HepG2 (cell line): ENCODE results near the gene ZCCHC3. TPM values are rescaled to one million over a fixed set of nuclear protein-coding genes. Genes with fewer than 3 reads are reported as not detected.

Source experiments
- ATM ChIP-seq: fragments of 450-650 bp; IDR thresholded peaks from 2 replicates; pipeline ENCODE4 v1.7.1; 2017; ENCODE audit warnings: mild to moderate bottlenecking, borderline replicate concordance
- JUNB ChIP-seq: sonication (generic); formaldehyde crosslinking; IDR thresholded peaks from 2 replicates; pipeline ENCODE4 v1.8.0; 2022; ENCODE audit warnings: missing genetic modification reagents, mild to moderate bottlenecking, borderline replicate concordance
- MATR3 ChIP-seq: sonication (generic); formaldehyde crosslinking; IDR thresholded peaks from 2 replicates; pipeline ENCODE4 v1.4.0; 2020; ENCODE audit warnings: missing genetic modification reagents
- NFATC3 ChIP-seq: sonication (generic); formaldehyde crosslinking; IDR thresholded peaks from 2 replicates; pipeline ENCODE4 v1.5.1; 2020; ENCODE audit warnings: mild to moderate bottlenecking, missing genetic modification reagents
- PCBP1 ChIP-seq: fragments of 200-400 bp; formaldehyde crosslinking; IDR thresholded peaks from 2 replicates; pipeline ENCODE4 v1.6.1; 2017; ENCODE audit warnings: mild to moderate bottlenecking, low read depth, low read length, borderline replicate concordance
- RBAK ChIP-seq: sonication (generic); formaldehyde crosslinking; IDR thresholded peaks from 2 replicates; pipeline ENCODE4 v1.5.1; 2020; ENCODE audit warnings: mild to moderate bottlenecking, missing genetic modification reagents
- SOX6 ChIP-seq, 2 experiments: fragments of 450-650 bp in 1 of 2; sonication (generic) in 1 of 2; formaldehyde crosslinking in 1 of 2; IDR thresholded peaks; 2 replicates each; pipeline versions ENCODE4 v1.4.0 to v1.6.1; 2017 to 2020; ENCODE audit warnings: antibody characterized with exemption in 1 of 2, mild to moderate bottlenecking in 1 of 2, missing genetic modification reagents in 1 of 2
- SP5 ChIP-seq: IDR thresholded peaks from 2 replicates; pipeline ENCODE4 v1.6.1; 2016; ENCODE audit warnings: low read depth, borderline replicate concordance
- ZFY ChIP-seq: sonication (generic); formaldehyde crosslinking; IDR thresholded peaks from 2 replicates; pipeline ENCODE4 v1.4.0; 2020; ENCODE audit warnings: missing genetic modification reagents
- ZKSCAN1 ChIP-seq: fragments of 150-350 bp; IDR thresholded peaks from 2 replicates; pipeline ENCODE4 v1.6.1; 2014; ENCODE audit warnings: low read length
- ZMAT3 ChIP-seq: sonication (generic); formaldehyde crosslinking; conservative IDR thresholded peaks from 2 replicates; pipeline ENCODE4 v1.7.0; 2021; ENCODE audit warnings: missing genetic modification reagents
- ZNF20 ChIP-seq: sonication (generic); formaldehyde crosslinking; IDR thresholded peaks from 2 replicates; pipeline ENCODE4 v1.4.0; 2020; ENCODE audit warnings: mild to moderate bottlenecking, moderate library complexity, missing genetic modification reagents
- ZNF510 ChIP-seq: sonication (generic); formaldehyde crosslinking; IDR thresholded peaks from 2 replicates; pipeline ENCODE4 v1.4.0; 2020; ENCODE audit warnings: low read depth, mild to moderate bottlenecking, missing genetic modification reagents
- ZNF724P ChIP-seq: sonication (generic); formaldehyde crosslinking; IDR thresholded peaks from 2 replicates; pipeline ENCODE4 v1.8.0; 2022; ENCODE audit warnings: missing genetic modification reagents, borderline replicate concordance
- polyA plus RNA-seq, 8 experiments: library from polyadenylated mRNA; depleted of rRNA in 3 of 8; stranded (reverse) in 7 of 8; unstranded in 1 of 8; fragments of >200 nt; fragmentation: Illumina TruSeq in 4 of 8; extraction: Trizol in 4 of 8; gene quantifications; 2 replicates each; pipeline versions ENCODE4 v1.2.1 to v1.2.3, GENCODE V29; 2011 to 2016; ENCODE audit warnings: low read depth in 4 of 8, missing spikeins in 1 of 8, mixed read lengths in 1 of 8; ENCODE audit not compliant: insufficient read depth in 1 of 8
- total RNA-seq, 5 experiments: library from RNA; depleted of rRNA; stranded (reverse); fragments of >200 nt; fragmentation: Illumina TruSeq; extraction: Trizol; gene quantifications; 2 replicates each; pipeline ENCODE4 v1.2.3, GENCODE V29; 2016; ENCODE audit warnings: low read depth in 1 of 5
- TF ChIP-seq, protein P1 (sequence below): sonication (generic); formaldehyde crosslinking; IDR thresholded peaks from 2 replicates; pipeline ENCODE4 v1.5.0; 2020; ENCODE audit warnings: missing genetic modification reagents, mild to moderate bottlenecking, borderline replicate concordance
- TF ChIP-seq, protein P2 (sequence below): sonication (generic); formaldehyde crosslinking; IDR thresholded peaks from 2 replicates; pipeline ENCODE4 v1.4.0; 2020; ENCODE audit warnings: mild to moderate bottlenecking, missing genetic modification reagents
- TF ChIP-seq, protein P3 (sequence below): sonication (generic); formaldehyde crosslinking; IDR thresholded peaks from 2 replicates; pipeline ENCODE4 v1.5.1; 2020; ENCODE audit warnings: mild to moderate bottlenecking, missing genetic modification reagents, moderate library complexity
- TF ChIP-seq, protein P4 (sequence below): sonication (generic); formaldehyde crosslinking; IDR thresholded peaks from 2 replicates; pipeline ENCODE4 v1.5.1; 2020; ENCODE audit warnings: missing genetic modification reagents, mild to moderate bottlenecking, borderline replicate concordance

The ZCCHC3 gene
- total and polyA plus RNA-seq, 2 of the 13 experiments (the other 11 are each of a cell fraction or from before 2014, with no cell fraction given), result 46.6 to 63.0 TPM

DNA sequence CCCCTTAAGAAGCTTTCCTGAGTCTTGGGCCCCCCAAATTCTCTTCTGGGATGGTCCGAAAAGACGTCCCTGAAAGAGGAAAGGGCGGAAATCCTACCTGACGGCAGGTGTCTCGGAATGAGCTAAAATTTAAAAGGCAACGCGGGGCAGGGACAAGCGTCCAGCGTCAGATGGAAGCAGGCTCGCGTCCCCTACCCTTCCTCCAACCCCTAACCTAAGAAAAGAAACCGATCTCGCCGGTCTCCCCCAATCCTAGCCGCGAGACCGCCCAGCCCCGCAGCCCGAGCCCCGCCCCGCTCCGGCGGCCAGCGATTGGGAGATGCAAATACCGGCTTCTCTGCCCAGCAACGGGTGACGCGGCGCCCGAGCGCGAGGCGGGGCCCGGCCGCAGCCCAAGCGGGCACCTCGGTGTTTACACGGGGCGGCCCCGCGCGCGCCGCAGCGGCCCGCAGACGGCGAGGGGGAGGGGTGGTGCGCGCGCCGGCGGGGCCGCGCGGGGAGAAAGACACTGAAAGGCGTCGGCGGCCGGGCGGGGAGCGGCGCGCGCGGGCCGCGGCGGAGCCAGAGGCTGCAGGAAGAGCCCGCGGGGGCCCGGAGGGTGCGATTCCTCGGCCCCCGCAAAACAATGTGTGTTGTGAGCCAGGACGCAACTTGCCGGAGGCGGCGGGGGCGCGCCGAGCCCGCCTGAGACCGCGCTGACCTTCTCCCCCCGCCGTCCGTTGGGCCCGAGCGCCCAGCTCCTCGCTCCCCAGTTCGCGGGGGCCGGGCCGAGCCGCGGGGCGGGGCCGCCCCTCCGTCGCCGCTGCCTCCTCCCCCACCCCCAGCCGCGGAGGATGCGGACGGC is 27.9 kb downstream of the ZCCHC3 start, which contains the start of gene SOX12 (continued):
- TF ChIP-seq, protein P1, sequence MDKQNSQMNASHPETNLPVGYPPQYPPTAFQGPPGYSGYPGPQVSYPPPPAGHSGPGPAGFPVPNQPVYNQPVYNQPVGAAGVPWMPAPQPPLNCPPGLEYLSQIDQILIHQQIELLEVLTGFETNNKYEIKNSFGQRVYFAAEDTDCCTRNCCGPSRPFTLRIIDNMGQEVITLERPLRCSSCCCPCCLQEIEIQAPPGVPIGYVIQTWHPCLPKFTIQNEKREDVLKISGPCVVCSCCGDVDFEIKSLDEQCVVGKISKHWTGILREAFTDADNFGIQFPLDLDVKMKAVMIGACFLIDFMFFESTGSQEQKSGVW (CRISPR knock-in tag), result no peak
- TF ChIP-seq ZNF510 (no peak; the same call in 1 of the 2 replicates), MATR3 (CRISPR knock-in tag) (no peak), ZKSCAN1 (no peak), ZNF20 (no peak), PCBP1 (0 out of 2 replicates have a peak, but pooled peaks have one; percentile 38), ZNF724P (CRISPR knock-in tag) (no peak), ATM (no peak), RBAK (CRISPR knock-in tag) (no peak), SP5 (peak; percentile 81), ZFY (CRISPR knock-in tag) (peak; percentile 93), ZMAT3 (CRISPR knock-in tag) (peak; percentile 74), JUNB (CRISPR knock-in tag) (no peak), SOX6 (IDR thresholded peaks at IDR 0.05) (no peak), SOX6 (CRISPR knock-in tag; IDR thresholded peaks at IDR 0.05) (peak; percentile 7; the same call in 1 of the 2 replicates), NFATC3 (no peak)
- TF ChIP-seq, protein P2, sequence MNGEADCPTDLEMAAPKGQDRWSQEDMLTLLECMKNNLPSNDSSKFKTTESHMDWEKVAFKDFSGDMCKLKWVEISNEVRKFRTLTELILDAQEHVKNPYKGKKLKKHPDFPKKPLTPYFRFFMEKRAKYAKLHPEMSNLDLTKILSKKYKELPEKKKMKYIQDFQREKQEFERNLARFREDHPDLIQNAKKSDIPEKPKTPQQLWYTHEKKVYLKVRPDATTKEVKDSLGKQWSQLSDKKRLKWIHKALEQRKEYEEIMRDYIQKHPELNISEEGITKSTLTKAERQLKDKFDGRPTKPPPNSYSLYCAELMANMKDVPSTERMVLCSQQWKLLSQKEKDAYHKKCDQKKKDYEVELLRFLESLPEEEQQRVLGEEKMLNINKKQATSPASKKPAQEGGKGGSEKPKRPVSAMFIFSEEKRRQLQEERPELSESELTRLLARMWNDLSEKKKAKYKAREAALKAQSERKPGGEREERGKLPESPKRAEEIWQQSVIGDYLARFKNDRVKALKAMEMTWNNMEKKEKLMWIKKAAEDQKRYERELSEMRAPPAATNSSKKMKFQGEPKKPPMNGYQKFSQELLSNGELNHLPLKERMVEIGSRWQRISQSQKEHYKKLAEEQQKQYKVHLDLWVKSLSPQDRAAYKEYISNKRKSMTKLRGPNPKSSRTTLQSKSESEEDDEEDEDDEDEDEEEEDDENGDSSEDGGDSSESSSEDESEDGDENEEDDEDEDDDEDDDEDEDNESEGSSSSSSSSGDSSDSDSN (CRISPR knock-in tag), result peak; percentile 56
- TF ChIP-seq, protein P3, sequence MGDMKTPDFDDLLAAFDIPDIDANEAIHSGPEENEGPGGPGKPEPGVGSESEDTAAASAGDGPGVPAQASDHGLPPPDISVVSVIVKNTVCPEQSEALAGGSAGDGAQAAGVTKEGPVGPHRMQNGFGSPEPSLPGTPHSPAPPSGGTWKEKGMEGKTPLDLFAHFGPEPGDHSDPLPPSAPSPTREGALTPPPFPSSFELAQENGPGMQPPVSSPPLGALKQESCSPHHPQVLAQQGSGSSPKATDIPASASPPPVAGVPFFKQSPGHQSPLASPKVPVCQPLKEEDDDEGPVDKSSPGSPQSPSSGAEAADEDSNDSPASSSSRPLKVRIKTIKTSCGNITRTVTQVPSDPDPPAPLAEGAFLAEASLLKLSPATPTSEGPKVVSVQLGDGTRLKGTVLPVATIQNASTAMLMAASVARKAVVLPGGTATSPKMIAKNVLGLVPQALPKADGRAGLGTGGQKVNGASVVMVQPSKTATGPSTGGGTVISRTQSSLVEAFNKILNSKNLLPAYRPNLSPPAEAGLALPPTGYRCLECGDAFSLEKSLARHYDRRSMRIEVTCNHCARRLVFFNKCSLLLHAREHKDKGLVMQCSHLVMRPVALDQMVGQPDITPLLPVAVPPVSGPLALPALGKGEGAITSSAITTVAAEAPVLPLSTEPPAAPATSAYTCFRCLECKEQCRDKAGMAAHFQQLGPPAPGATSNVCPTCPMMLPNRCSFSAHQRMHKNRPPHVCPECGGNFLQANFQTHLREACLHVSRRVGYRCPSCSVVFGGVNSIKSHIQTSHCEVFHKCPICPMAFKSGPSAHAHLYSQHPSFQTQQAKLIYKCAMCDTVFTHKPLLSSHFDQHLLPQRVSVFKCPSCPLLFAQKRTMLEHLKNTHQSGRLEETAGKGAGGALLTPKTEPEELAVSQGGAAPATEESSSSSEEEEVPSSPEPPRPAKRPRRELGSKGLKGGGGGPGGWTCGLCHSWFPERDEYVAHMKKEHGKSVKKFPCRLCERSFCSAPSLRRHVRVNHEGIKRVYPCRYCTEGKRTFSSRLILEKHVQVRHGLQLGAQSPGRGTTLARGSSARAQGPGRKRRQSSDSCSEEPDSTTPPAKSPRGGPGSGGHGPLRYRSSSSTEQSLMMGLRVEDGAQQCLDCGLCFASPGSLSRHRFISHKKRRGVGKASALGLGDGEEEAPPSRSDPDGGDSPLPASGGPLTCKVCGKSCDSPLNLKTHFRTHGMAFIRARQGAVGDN, result peak; percentile 41
- TF ChIP-seq, protein P4, sequence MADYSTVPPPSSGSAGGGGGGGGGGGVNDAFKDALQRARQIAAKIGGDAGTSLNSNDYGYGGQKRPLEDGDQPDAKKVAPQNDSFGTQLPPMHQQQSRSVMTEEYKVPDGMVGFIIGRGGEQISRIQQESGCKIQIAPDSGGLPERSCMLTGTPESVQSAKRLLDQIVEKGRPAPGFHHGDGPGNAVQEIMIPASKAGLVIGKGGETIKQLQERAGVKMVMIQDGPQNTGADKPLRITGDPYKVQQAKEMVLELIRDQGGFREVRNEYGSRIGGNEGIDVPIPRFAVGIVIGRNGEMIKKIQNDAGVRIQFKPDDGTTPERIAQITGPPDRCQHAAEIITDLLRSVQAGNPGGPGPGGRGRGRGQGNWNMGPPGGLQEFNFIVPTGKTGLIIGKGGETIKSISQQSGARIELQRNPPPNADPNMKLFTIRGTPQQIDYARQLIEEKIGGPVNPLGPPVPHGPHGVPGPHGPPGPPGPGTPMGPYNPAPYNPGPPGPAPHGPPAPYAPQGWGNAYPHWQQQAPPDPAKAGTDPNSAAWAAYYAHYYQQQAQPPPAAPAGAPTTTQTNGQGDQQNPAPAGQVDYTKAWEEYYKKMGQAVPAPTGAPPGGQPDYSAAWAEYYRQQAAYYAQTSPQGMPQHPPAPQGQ, result no peak
